H1 (cell line): ENCODE results near the gene FMO4. TPM values are rescaled to one million over a fixed set of nuclear protein-coding genes. Genes with fewer than 3 reads are reported as not detected.

Experiments used
- ASH2L ChIP-seq: fragments of 200-600, 300-600 bp; sonication (generic); IDR thresholded peaks from one replicate; pipeline ENCODE4 v1.7.1; 2017; ENCODE audit warnings: low read length
- BACH1 ChIP-seq: IDR thresholded peaks from 2 replicates; pipeline ENCODE4 v1.6.1; 2012; ENCODE audit warnings: low read length, improper control_type of control experiment
- CTCF ChIP-seq, 3 experiments: IDR thresholded peaks; 1 replicate in 2 of 3; 2 replicates in 1 of 3; pipeline versions ENCODE4 v1.5.1 to v1.6.1; 2011; ENCODE audit warnings: low read length in 3 of 3, mild to moderate bottlenecking in 3 of 3, inconsistent platforms in 2 of 3, low read depth in 1 of 3, moderate library complexity in 1 of 3; ENCODE audit not compliant: insufficient read depth in 1 of 3; ENCODE audit errors: control extremely low read depth in 1 of 3
- SIX5 ChIP-seq: IDR thresholded peaks from 2 replicates; pipeline ENCODE4 v1.6.1; 2011; ENCODE audit warnings: mild to moderate bottlenecking, low read depth, low read length
- TBP ChIP-seq: IDR thresholded peaks from 2 replicates; pipeline ENCODE4 v1.6.1; 2011; ENCODE audit warnings: low read depth, low read length, improper control_type of control experiment
- YY1 ChIP-seq: IDR thresholded peaks from 2 replicates; pipeline ENCODE4 v1.6.1; 2011; ENCODE audit warnings: low read depth, mild to moderate bottlenecking, low read length
- polyA plus RNA-seq, 7 experiments: library from polyadenylated mRNA; depleted of rRNA in 3 of 7; stranded (reverse) in 5 of 7; unstranded in 2 of 7; fragments of >200 nt in 5 of 7; fragments of 200-250 nt in 2 of 7; gene quantifications; 1 replicate in 5 of 7; 2 replicates in 1 of 7; 4 replicates in 1 of 7; pipeline versions ENCODE4 v1.2.1 to v1.2.3, GENCODE V29; 2011 to 2013; ENCODE audit warnings: missing spikeins in 2 of 7, mixed read lengths in 2 of 7
- total RNA-seq: library from RNA; stranded (reverse); fragmentation: NEBNext Ultra II Directional; extraction: Animal tissue kit (Norgen Biotek cat#: 25700); gene quantifications from 2 replicates; pipeline ENCODE4 v1.2.1, GENCODE V29; 2021

Gene FMO4
- total and polyA plus RNA-seq, 2 of the 8 experiments (the other 6 are each of a cell fraction or from before 2014, with no cell fraction given) = 1.5 to 2.3 TPM

GRCh38 chr1:171300401-171300800 is 13.6 kb upstream of the FMO4 start (continued):
- TF ChIP-seq YY1 = no peak
- TF ChIP-seq TBP = no peak
- no peak for TF ChIP-seq ASH2L
- no peak for TF ChIP-seq BACH1
- no peak for TF ChIP-seq CTCF (IDR thresholded peaks at IDR 0.05; ENCODE audit: control extremely low read depth in 1 of 3, insufficient read depth in 1 of 3, low read depth in 1 of 3, low read length in 3 of 3)
- no peak for TF ChIP-seq SIX5
- TF ChIP-seq, all 59 proteins: peak for 0
